GM19395 (cell line): ENCODE results near the gene HDAC11.
A peak's percentile ranks its signal among the peaks of the same experiment; 100 is the strongest.
"Not testable (repeated sequence)": the region's sequence is repeated elsewhere in the genome, so short reads cannot be mapped to it uniquely, and the experiment has no call there.

Experiments
- ATAC-seq: cut with Tn5 transposase; IDR thresholded peaks from one replicate; pipeline ENCODE4 v1.9.1; 2021; ENCODE audit warnings: mild to moderate bottlenecking, moderate library complexity; ENCODE audit not compliant: unreplicated experiment

HDAC11 gene, protein sequence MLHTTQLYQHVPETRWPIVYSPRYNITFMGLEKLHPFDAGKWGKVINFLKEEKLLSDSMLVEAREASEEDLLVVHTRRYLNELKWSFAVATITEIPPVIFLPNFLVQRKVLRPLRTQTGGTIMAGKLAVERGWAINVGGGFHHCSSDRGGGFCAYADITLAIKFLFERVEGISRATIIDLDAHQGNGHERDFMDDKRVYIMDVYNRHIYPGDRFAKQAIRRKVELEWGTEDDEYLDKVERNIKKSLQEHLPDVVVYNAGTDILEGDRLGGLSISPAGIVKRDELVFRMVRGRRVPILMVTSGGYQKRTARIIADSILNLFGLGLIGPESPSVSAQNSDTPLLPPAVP

GRCh38 chr3:13479582-13480339, at the start of gene HDAC11:
HDAC11 (plus strand) TSS chr3:13480306; CDS start chr3:13480348, 42 bp downstream.
- peak; percentile 97 for ATAC-seq

DNA sequence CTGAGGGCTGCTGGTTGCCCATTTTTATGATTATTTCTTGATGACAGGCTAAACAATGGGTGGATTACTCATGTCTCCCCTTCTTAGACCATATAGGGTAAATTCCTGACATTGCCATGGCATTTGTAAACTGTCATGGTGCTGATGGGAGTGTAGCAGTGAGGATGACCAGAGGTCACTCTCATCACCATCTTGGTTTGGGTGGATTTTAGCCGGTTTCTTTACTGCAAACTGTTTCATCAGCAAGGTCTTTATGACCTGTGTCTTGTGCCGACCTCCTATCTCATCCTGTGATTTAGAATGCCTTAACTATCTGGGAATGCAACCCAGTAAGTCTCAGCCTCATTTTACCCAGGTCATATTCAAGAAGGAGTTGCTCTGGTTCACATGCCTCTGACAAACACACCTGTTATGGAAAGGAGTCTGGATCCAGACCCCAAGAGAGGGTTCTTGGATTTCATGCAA, 49.7 kb upstream of the HDAC11 start:
- ATAC-seq = not testable (repeated sequence)

DNA sequence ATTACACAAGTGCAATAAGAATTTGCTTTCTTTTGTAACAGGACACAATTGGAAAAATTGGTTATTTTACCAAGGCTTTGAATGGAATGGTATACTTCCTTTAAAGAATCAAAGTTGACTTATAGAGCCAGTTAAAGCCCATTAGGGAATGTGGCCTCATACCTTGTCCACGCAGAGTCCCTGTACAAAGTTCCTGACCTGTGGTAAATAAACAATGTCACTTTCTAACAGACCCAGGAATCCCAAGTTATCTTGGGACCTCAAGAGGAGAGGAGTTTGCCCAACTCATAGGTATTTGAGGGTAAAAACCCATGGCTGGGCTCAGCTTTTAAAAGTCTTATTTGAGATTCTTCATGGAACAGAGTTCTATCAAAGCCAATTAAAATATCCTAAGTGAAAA, 48.0 kb upstream of the HDAC11 start:
- no peak for ATAC-seq

GRCh38 chr3:13433912-13434311, 46.2 kb upstream of the HDAC11 start:
- no peak for ATAC-seq

DNA sequence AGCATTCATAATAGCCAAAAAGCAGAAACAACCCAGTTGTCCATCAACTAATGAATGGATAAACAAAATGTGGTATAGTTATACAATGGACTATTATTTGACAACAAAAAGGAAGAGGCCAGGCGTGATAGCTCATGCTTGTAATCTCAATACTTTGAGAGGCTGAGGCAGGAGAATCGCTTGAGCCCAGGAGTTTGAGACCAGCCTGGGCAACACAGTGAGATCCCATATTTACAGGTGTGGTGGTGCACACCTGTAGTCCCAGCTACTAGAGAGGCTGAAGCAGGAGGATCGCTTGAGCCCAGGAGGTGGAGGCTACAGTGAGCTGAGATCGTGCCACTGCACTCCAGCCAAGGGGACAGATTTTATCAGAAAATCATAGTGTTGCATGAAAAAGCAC, 43.9 kb upstream of the HDAC11 start:
- ATAC-seq = not testable (repeated sequence)

- ATAC-seq = no peak
Observed at GRCh38 chr3:13440204-13440817, 39.8 kb upstream of the HDAC11 start.

- ATAC-seq = not testable (repeated sequence)
Observed at GRCh38 chr3:13442882-13443281, 37.2 kb upstream of the HDAC11 start.

DNA sequence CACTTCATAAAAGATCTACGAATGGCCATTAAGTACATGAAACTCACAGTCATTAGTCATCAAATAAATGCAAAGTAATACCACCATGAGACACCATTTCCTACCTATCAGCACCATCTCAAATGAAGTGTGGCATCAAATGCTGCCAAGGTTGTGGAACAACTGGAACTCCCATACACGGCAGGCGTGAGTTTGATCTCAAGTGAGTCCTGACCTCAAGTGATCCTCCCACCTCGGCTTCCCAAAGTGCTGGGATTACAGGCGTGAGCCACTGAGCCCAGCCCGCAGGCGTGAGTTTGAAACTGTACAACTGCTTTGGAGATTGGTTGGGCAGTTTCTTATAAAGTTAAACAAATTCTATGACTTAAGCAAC, 28.8 kb upstream of the HDAC11 start:
- peak; percentile 4 for ATAC-seq

GRCh38 chr3:13452490-13453335, 27.4 kb upstream of the HDAC11 start:
- ATAC-seq = peak; percentile 44

- no peak for ATAC-seq
Observed at GRCh38 chr3:13455644-13456043, 24.5 kb upstream of the HDAC11 start.

- ATAC-seq = no peak
Observed at GRCh38 chr3:13457593-13457992, 22.5 kb upstream of the HDAC11 start.

- no peak for ATAC-seq
Observed at GRCh38 chr3:13459605-13460340, 20.3 kb upstream of the HDAC11 start.

DNA sequence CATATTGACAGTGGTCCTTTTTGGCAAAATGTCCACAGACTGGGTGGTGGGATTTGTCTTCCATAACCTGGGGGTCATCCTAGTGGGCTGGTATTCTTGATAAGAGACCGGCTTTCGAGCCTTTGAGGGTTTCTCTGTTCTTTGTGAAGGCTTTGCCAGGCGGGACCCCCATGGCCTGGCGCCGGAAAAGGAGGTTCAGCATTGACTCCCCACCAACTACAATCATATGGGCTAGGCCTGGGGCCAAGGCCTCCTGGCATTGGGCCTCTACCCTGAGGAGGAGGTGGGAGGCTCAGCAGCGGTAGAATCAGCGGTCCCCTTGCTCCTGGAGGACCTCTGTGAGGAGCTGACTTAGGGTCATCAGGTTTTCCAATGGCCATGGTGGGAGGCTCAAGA, 19.8 kb upstream of the HDAC11 start:
- ATAC-seq = no peak

DNA sequence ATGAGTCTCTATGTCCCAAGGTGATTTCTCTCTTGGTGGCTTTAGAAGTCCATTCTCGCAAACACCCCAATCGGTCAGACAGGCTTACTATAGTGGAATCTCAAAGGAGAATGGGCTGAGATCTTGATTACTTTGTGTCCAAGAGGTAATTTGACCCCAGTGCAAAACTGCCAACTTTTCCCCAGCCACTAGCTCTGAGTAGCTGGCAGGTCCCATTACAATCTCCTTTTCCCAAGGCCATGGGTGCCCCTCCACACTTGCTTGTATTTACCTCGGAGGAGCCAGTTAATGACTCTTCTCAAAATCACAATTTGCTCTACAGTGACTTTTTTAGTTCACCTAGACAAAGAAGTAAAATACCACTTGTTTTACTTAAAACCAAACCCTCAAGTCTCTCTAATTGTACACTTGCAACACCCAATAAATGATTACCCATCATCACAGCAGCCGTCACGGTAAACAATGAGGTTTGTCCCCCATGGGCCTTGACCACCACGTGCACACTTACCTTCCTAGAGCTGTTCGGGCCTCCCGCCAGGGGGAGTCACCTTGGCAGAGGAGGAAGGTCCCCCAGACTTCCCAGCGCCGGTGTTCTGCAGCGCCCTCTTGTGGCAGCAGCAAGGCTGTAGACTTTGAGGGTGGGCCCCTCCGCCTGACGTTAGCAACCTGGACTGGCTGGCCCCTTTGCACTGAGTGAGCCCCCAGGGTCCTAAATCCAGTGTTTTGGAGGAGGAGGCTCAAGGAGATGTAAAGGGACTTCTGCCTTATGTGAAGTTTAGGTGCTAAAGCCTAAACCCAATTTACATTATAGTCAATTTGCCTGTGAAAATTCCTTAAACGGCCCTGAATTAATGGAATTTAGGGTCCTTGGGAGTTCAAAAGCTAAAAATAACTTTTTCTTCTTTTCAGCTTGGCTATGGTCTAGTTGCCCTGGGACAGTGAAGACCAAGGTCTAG, 18.7 kb upstream of the HDAC11 start:
- no peak for ATAC-seq

DNA sequence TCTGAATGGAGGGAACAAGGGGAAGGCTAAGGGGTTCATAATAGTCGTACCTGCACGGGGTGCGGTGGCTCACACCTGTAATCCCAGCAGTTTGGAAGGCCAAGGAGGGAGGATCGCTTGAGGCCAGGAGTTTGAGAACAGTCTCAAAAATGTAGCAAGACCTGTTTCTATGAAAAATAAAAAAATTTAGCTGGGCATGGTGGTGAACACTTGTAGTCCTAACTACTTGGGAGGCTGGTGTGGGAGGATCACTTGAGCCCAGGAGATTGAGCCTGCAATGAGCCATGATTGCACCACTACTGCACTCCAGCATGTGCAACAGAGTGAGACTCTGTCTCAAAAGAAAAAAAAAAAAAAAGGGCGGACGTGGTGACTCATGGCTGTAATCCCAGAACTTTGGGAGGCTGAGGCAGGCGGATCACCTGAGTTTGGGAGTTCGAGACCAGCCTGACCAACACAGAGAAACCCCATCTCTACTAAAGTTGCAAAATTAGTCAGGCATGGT, 17.9 kb upstream of the HDAC11 start:
- no peak for ATAC-seq

DNA sequence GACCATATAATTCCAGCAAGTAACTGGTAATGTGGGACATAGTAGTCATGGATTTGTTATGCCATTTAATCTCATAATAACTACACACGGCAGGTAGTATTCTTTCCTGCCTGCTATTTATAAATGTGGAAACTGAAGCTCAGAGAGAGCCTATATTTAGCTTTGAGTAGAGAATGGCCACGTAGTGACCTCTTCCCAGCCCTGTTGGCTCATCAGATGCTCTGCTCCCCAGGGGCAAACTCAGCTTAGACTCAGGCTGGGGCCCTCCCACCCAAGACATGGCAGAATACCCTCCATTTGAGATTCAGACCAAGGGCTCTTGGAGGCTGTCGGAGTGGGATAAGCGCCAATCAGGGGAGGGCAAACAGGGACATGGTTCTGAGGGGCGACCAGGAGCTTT, 17.3 kb upstream of the HDAC11 start:
- no peak for ATAC-seq

GRCh38 chr3:13463618-13464400, 16.3 kb upstream of the HDAC11 start:
- no peak for ATAC-seq

DNA sequence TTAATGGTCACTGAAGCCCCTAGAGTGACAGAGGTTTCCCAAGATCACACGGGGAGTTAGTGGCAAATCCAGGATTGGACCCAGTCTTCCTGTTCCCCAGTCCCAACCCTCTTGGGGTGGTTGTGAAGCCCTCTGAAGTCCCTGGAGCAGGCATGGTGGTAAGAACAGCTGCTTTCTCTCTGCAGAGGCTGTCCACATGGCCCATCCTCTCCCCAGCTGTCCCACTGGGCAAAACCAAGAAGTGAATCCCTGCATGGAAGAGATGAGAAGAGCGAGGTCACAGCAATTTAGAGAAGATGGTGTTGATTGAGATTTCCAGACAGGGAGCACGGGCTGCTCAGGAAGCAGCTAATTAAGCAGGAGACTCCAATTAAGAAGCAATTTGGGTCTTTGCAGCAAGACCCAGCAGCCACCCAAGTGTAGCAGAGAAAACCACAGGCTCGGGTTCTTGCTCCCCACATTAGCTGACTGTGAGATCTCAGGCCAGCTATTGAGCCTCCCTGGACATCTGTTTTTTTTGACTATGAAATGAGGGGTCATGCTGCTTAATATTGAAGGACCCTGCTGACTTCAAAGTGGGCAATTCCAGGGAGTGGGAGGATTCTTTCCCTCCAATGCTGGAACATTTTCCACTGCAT, 14.8 kb upstream of the HDAC11 start:
- ATAC-seq = no peak
